ENCODE measurements around the gene DNAJB8. TPM values are rescaled to one million over a fixed set of nuclear protein-coding genes. Genes with fewer than 3 reads are reported as not detected.

The DNAJB8 gene
- total RNA-seq, 1 donor from 2014 or later = not detected

DNA sequence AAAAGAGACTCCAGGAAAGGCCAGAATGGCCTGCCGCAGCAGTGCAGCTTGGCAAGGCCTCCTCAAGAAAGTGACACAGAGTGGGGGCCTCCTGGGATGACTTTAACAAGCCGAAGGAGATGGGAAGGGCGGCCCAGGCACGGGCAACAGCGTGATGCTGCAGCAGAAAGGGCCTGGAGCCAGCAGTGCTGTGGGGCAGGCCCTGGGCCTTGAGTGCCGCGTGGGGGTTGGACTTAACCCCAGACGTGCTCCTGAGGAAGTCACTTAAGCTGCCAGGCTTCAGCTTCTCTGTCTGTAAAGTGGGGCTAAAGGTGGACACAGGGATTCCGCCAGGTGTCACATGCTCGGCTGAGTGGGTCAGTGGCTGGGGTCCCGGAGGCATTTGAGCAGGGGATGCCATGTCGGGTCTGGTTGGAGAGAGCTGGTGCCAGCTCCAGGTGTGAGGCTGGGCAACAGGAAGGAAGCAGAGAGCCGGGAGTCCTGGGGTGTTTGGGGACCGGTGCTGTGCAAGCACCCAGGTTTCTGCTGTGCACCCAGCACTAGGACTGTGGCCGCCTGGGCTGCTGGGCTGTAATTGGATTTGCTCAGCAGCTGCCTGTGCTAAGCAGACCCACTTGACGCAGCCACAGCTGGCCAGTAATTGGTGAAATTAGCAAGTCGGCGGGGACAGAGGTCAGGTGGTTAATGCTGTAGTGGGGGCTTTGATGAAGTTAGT is 7.8 kb downstream of the DNAJB8 start:
- DNase-seq = no peak
- Histone ChIP-seq H3K4me1 (no peaks in the 10 kb centered on the region), H3K36me3 (no peaks in the 10 kb centered on the region), H3K27ac (no peak overlapping the region), H3K9me3 (no peaks in the 10 kb centered on the region), H3K4me3 (no peak overlapping the region), H3K27me3 (ENCODE audit: low read depth) (peaks cover 18% of the 10 kb centered on the region)
- TF ChIP-seq, protein P1, sequence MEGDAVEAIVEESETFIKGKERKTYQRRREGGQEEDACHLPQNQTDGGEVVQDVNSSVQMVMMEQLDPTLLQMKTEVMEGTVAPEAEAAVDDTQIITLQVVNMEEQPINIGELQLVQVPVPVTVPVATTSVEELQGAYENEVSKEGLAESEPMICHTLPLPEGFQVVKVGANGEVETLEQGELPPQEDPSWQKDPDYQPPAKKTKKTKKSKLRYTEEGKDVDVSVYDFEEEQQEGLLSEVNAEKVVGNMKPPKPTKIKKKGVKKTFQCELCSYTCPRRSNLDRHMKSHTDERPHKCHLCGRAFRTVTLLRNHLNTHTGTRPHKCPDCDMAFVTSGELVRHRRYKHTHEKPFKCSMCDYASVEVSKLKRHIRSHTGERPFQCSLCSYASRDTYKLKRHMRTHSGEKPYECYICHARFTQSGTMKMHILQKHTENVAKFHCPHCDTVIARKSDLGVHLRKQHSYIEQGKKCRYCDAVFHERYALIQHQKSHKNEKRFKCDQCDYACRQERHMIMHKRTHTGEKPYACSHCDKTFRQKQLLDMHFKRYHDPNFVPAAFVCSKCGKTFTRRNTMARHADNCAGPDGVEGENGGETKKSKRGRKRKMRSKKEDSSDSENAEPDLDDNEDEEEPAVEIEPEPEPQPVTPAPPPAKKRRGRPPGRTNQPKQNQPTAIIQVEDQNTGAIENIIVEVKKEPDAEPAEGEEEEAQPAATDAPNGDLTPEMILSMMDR (IDR thresholded peaks at IDR 0.05) = no peak
- intact Hi-C loops (cut with DNase I) = no loop called here
- no peak for ATAC-seq

GRCh38 chr3:128457937-128458336 is 8.8 kb downstream of the DNAJB8 start:
- H3K9me3 ChIP-seq = no peaks in the 10 kb centered on the region
- no peaks in the 10 kb centered on the region for H3K4me1 ChIP-seq
- TF ChIP-seq, protein P1 (IDR thresholded peaks at IDR 0.05) = no peak
- DNase-seq (no peak), ATAC-seq (no peak)
- no peaks in the 10 kb centered on the region for H3K36me3 ChIP-seq
- no peak overlapping the region for H3K27ac ChIP-seq
- no peak overlapping the region for H3K4me3 ChIP-seq
- intact Hi-C loops (cut with DNase I) = no loop called here
- peaks cover 18% of the 10 kb centered on the region for H3K27me3 ChIP-seq (ENCODE audit: low read depth)

GRCh38 chr3:128456776-128457715 is 9.6 kb downstream of the DNAJB8 start:
- Histone ChIP-seq H3K9me3 (no peaks in the 10 kb centered on the region), H3K27me3 (ENCODE audit: low read depth) (peaks cover 24% of the 10 kb centered on the region), H3K4me3 (no peak overlapping the region), H3K36me3 (no peaks in the 10 kb centered on the region), H3K4me1 (no peaks in the 10 kb centered on the region), H3K27ac (no peak overlapping the region)
- ATAC-seq = no peak
- intact Hi-C loops (cut with DNase I) = no loop called here
- TF ChIP-seq, protein P1 (IDR thresholded peaks at IDR 0.05) = no peak
- DNase-seq = no peak

- no peak overlapping the region for H3K4me3 ChIP-seq
- H3K4me1 ChIP-seq = no peaks in the 10 kb centered on the region
- H3K36me3 ChIP-seq = no peaks in the 10 kb centered on the region
- TF ChIP-seq, protein P1 (IDR thresholded peaks at IDR 0.05) = no peak
- H3K27ac ChIP-seq = no peak overlapping the region
- peaks cover 26% of the 10 kb centered on the region for H3K27me3 ChIP-seq (ENCODE audit: low read depth)
- ATAC-seq (no peak), DNase-seq (no peak)
- H3K9me3 ChIP-seq = no peaks in the 10 kb centered on the region
- intact Hi-C loops (cut with DNase I) = no loop called here
These were observed 10.6 kb downstream of the DNAJB8 start for GRCh38 chr3:128455786-128456748.

- no peak overlapping the region for H3K27ac ChIP-seq
- intact Hi-C loops (cut with DNase I) = no loop called here
- DNase-seq (no peak), ATAC-seq (no peak)
- H3K4me3 ChIP-seq = no peak overlapping the region
- peaks cover 26% of the 10 kb centered on the region for H3K27me3 ChIP-seq (ENCODE audit: low read depth)
- H3K36me3 ChIP-seq = no peaks in the 10 kb centered on the region
- TF ChIP-seq, protein P1 (IDR thresholded peaks at IDR 0.05) = no peak
- no peaks in the 10 kb centered on the region for H3K9me3 ChIP-seq
- no peaks in the 10 kb centered on the region for H3K4me1 ChIP-seq
These were observed 11.6 kb downstream of the DNAJB8 start for GRCh38 chr3:128455116-128455515.
